MG63 (cell line): ENCODE results near the gene DNPEP. TPM values are rescaled to one million over a fixed set of nuclear protein-coding genes. Genes with fewer than 3 reads are reported as not detected.

Experiments
- DNase-seq: peaks from one replicate; pipeline ENCODE4 v3.0.0-alpha.2; 2020
- H3K27me3 ChIP-seq: fragments of 250-450 bp; sonication (Bioruptor Pico); 2 replicates; pipeline ENCODE4 v1.5.1; 2020; ENCODE audit warnings: mild to moderate bottlenecking, moderate library complexity
- H3K36me3 ChIP-seq: fragments of 250-450 bp; sonication (Bioruptor Pico); 2 replicates; pipeline ENCODE4 v1.5.1; 2020; ENCODE audit warnings: mild to moderate bottlenecking, moderate library complexity
- H3K4me3 ChIP-seq: fragments of 250-450 bp; sonication (Bioruptor Pico); 2 replicates; pipeline ENCODE4 v1.5.1; 2020; ENCODE audit warnings: mild to moderate bottlenecking, moderate library complexity
- H3K9me3 ChIP-seq: fragments of 250-450 bp; sonication (Bioruptor Pico); 2 replicates; pipeline ENCODE4 v1.5.1; 2020; ENCODE audit warnings: mild to moderate bottlenecking, moderate library complexity
- total RNA-seq: library from RNA; depleted of rRNA; stranded (reverse); fragments of >200 nt; shearing (Covaris generic); gene quantifications from 2 replicates; pipeline ENCODE4 v1.2.3, GENCODE V29; 2014; ENCODE audit warnings: low replicate concordance

The DNPEP gene
- total RNA-seq, 1 experiment from 2014 or later: 73.1 TPM

DNA sequence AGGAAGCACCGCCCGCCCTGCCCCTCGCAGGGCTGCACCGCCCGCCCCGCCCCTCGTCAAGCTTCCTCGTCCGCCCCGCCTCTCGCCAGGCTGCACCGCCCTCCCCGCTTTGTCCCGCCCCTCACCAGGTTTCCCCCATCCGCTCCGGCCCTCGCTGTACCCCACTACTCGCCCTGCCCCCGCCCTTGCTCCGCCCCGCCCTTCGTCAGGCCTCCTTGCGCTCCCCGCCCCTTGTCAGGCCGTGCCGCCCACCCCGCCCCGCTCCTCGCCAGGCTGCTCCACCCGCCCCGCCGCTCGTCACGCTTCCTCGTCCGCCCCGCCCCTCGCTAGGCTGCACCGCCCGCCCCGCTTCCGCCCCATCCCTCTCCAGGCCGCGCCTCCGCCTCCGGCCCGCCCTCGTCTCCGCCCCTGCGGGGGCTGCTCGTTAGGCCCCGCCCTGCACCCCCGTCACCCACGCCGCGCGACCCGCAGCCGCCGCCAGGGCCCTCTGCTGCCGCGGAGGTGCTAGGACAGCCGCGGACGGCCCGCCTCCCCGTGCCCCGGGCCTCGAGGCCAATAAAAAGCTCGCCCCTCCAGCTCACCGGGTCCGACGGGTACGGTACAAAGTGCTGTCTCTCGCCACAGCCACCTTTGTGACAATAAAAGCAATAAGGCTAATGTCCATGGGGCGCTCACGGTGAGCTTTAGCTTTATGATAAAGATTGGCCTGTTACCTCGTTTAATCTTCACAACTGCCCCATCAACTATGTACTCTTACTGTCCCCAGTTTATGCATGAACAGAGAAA is 602 bp upstream of the DNPEP start:
- peaks cover 30% of the 10 kb centered on the region for H3K36me3 ChIP-seq
- H3K9me3 ChIP-seq: no peaks in the 10 kb centered on the region
- peak overlapping the region; percentile 36 for H3K4me3 ChIP-seq
- no peaks in the 10 kb centered on the region for H3K27me3 ChIP-seq
- DNase-seq: peak; percentile 97

DNA sequence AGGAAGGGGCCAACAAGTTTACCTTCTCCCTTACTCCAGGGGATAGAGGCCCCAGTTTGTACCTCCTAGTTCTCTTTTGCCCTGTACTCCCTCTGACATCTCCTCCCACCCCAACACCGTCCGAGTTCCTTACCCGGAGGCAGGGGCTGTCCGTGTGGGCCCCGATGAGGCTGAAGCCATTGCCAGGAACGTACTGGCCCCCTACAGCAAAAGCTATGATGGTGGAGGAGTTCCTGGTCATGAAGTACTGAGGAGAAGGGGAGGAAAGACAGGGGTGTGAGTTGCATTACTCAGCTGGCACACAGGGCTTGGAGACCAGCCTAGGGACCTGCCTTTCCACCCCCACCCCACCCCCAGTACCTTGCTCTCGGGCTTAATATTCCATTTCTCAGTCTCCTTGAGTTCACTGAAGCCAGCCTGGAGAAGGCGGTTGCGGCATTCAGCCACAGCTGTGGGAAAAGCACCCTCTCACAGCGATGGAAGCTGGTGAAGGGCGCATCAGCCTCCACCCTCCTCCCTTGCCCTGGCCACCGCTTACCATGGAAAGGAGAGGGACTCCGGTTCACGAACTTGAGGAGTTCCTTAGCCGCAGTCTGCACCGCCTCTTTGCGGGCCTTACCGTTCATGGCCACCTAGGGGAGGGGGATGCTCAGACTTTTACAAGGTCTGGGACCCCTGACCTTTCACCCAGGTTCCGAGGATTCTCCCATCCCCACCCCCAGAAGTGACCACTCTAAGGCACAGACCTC is 1.0 kb downstream of the DNPEP start:
- Histone ChIP-seq H3K27me3 (no peaks in the 10 kb centered on the region), H3K36me3 (peaks cover 31% of the 10 kb centered on the region)
- DNase-seq: no peak

GRCh38 chr2:219385958-219386520 is 1.7 kb downstream of the DNPEP start:
- Histone ChIP-seq H3K9me3 (no peaks in the 10 kb centered on the region), H3K36me3 (peaks cover 37% of the 10 kb centered on the region), H3K27me3 (no peaks in the 10 kb centered on the region), H3K4me3 (no peak overlapping the region)
- DNase-seq: no peak

More for the DNA sequence above, 1.0 kb downstream of the DNPEP start:
- no peaks in the 10 kb centered on the region for H3K9me3 ChIP-seq
- peak overlapping the region; percentile 92 for H3K4me3 ChIP-seq

- DNase-seq: no peak
- Histone ChIP-seq H3K4me3 (no peak overlapping the region), H3K27me3 (no peaks in the 10 kb centered on the region), H3K36me3 (peaks cover 40% of the 10 kb centered on the region), H3K9me3 (no peaks in the 10 kb centered on the region)
Observed at GRCh38 chr2:219384859-219385258, 2.9 kb downstream of the DNPEP start.

GRCh38 chr2:219384083-219384713 is 3.5 kb downstream of the DNPEP start:
- Histone ChIP-seq H3K27me3 (no peaks in the 10 kb centered on the region), H3K4me3 (no peak overlapping the region), H3K9me3 (no peaks in the 10 kb centered on the region), H3K36me3 (peaks cover 40% of the 10 kb centered on the region)
- DNase-seq: no peak

- Histone ChIP-seq H3K27me3 (no peaks in the 10 kb centered on the region), H3K36me3 (peaks cover 37% of the 10 kb centered on the region), H3K4me3 (no peak overlapping the region), H3K9me3 (no peaks in the 10 kb centered on the region)
- no peak for DNase-seq
Observed at GRCh38 chr2:219381448-219381847, 6.3 kb downstream of the DNPEP start.

- Histone ChIP-seq H3K9me3 (no peaks in the 10 kb centered on the region), H3K4me3 (no peak overlapping the region), H3K27me3 (no peaks in the 10 kb centered on the region), H3K36me3 (peaks cover 32% of the 10 kb centered on the region)
- no peak for DNase-seq
Observed at GRCh38 chr2:219380926-219381325, 6.8 kb downstream of the DNPEP start.

GRCh38 chr2:219378163-219378851 is 9.4 kb downstream of the DNPEP start:
- H3K4me3 ChIP-seq: no peak overlapping the region
- no peak for DNase-seq
- no peaks in the 10 kb centered on the region for H3K27me3 ChIP-seq
- H3K36me3 ChIP-seq: peaks cover 22% of the 10 kb centered on the region
- no peaks in the 10 kb centered on the region for H3K9me3 ChIP-seq

GRCh38 chr2:219369447-219369861 is 18.3 kb downstream of the DNPEP start:
- peaks cover 5% of the 10 kb centered on the region for H3K36me3 ChIP-seq
- DNase-seq: peak; percentile 64
- H3K9me3 ChIP-seq: no peaks in the 10 kb centered on the region
- no peak overlapping the region for H3K4me3 ChIP-seq
- no peaks in the 10 kb centered on the region for H3K27me3 ChIP-seq

DNA sequence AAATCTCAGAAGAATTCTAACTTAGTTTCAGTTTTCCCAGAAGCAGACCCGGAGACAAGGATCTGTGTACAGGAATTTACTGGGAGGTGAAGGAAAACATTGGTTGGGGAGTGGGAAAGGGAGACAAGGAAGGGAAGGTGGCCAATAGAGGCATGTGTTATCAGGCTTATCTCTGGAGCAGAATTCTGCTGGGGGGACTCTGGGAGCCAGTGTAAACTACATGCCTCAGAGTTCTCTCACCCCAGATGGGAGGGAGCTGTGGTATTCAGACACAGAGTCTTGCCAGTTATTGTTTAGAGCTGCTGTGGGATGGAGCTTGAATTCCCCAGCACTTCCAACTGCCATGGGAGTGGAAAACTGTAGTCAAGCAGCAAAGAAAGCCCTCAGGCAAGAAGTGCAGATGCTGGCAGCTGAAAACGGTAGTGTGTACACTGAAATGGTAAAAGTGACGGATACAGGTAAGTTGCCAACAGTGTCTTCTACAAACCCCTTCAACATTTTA is 19.0 kb downstream of the DNPEP start:
- Histone ChIP-seq H3K27me3 (no peaks in the 10 kb centered on the region), H3K4me3 (no peak overlapping the region), H3K9me3 (no peaks in the 10 kb centered on the region), H3K36me3 (peaks cover 3% of the 10 kb centered on the region; the same call in 1 of the 2 replicates)
- peak; percentile 72 for DNase-seq

DNA sequence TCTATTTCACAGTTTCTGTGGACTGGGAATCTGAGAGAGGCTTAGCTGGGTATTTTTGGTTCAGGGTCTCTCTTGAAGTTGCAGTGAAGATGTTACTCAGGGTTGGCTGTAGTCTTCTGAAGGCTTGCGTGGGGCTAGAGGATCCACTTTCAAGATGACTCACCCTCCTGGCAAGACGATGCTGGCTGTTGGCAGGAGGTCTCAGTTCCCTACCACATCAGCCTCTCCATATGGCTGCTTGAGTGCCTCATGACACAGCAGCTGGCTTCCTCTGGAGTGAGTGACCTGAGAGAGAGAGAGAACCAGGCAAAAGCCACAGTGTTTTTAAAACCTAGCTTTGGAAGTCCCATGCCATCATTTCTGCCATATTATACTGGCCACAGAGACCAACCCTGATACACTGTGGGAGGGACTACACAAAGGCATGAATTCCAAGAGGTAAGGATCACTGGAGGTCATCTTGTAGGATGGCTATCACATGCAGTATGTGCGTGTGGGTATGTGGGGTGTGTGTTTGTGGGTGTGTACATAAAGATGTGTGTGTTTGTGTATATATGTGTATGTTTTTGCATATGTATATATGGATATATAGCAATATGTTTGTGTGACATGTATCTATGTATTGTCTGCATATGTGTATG is 25.1 kb downstream of the DNPEP start:
- Histone ChIP-seq H3K36me3 (no peaks in the 10 kb centered on the region), H3K27me3 (peaks cover 19% of the 10 kb centered on the region), H3K4me3 (no peak overlapping the region), H3K9me3 (no peaks in the 10 kb centered on the region)
- DNase-seq: peak; percentile 97

- peaks cover 21% of the 10 kb centered on the region for H3K27me3 ChIP-seq
- H3K9me3 ChIP-seq: no peaks in the 10 kb centered on the region
- H3K36me3 ChIP-seq: no peaks in the 10 kb centered on the region
- H3K4me3 ChIP-seq: no peak overlapping the region
- no peak for DNase-seq
Observed at GRCh38 chr2:219362072-219362471, 25.6 kb downstream of the DNPEP start.

DNA sequence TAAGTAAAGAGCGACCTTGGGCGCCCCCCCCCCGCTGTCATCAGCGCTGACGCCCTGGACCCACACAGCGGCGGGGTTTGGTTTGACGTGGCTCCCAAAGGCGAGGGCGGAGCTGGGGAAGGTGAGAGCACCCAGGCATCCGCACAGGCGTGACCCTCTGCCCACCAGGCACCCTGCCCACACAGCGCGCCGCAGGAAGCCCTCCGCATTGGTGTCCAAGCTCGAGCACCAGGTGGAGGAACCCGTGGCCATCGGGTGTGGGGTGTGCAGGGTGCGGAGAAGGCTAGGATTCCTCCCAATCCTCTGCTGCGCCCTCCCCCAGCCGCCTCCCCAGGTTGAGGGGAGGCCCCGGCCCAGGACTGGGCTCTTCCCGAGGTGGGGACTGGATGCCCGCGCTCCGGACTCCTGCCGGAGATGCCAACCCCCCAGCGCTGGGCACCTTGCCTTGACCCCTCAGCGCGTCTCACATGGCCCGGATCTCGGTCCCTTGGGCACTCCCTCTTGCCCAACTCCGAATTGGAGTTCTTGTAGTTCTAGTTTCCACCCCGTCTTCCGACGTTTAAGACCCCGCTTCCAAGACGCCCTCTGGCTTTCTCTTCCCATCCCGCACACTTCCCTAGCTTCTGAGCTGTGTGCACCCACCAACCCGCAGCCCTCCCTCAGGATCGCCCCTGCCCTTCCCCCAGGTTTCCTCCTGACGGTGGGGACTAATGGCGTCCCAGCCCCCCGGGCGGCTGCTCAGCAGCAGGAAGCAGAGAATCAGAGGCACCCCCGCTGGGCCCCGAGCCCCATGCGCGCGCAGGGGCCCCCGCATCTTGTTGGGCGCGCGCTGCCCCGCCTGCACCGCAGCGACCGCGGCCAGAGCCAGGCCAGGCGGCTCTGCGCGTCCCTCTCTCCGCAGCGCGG is 29.3 kb downstream of the DNPEP start:
- Histone ChIP-seq H3K4me3 (0 out of 2 replicates have a peak overlapping the region, but pooled peaks have one; percentile 8), H3K36me3 (no peaks in the 10 kb centered on the region), H3K27me3 (peaks cover 21% of the 10 kb centered on the region), H3K9me3 (no peaks in the 10 kb centered on the region)
- peak; percentile 17 for DNase-seq

DNA sequence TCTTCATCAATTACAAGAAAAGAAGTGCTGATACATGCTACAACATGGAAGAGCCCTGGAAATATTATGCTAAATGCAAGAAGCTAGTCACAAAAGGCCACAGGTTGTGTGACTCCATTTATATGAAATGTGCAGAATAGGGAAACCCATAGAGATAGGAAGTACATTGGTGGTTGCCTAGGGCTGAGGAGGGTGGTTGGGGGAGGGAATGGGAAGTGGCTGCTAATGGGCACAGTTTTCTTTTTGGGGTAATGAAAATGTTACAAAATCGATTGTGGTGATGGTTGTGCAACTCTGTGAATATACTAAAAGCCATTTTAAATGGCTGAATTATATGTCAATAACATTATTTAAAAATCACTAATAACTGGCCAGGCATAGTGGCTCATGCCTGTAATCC is 30.9 kb downstream of the DNPEP start:
- H3K27me3 ChIP-seq: peaks cover 21% of the 10 kb centered on the region

GRCh38 chr2:219354582-219354981 is 33.1 kb downstream of the DNPEP start:
- no peak for DNase-seq
- H3K4me3 ChIP-seq: no peak overlapping the region
- no peaks in the 10 kb centered on the region for H3K9me3 ChIP-seq
- peaks cover 18% of the 10 kb centered on the region for H3K27me3 ChIP-seq
- H3K36me3 ChIP-seq: no peaks in the 10 kb centered on the region

More for the DNA sequence above, 30.9 kb downstream of the DNPEP start:
- H3K4me3 ChIP-seq: no peak overlapping the region
- no peak for DNase-seq
- no peaks in the 10 kb centered on the region for H3K9me3 ChIP-seq
- no peaks in the 10 kb centered on the region for H3K36me3 ChIP-seq
